ENCODE data around the gene RNF208. TPM values are rescaled to one million over a fixed set of nuclear protein-coding genes. Genes with fewer than 3 reads are reported as not detected.

Gene RNF208
- polyA plus RNA-seq, 3 donors, result 1.5 TPM; not detected in 2

GRCh38 chr9:137266585-137267453 lies 44.8 kb upstream of the RNF208 start:
- H4K20me1 ChIP-seq (ENCODE audit: insufficient read depth, low read length), result peaks cover 43% of the 10 kb centered on the region
- H3K4me2 ChIP-seq (replicated peaks; ENCODE audit: extremely low read depth, low read length, poor library complexity, severe bottlenecking), result no peak overlapping the region
- H3K9me3 ChIP-seq (replicated peaks in 1 of 2; ENCODE audit: control insufficient read depth in 1 of 2, insufficient read depth in 1 of 2, low read length in 2 of 2), result no peaks in the 10 kb centered on the region
- peaks cover 41 to 75% of the 10 kb centered on the region in 2 donors for H3K36me3 ChIP-seq (replicated peaks in 1 of 2; ENCODE audit: control insufficient read depth in 1 of 2, insufficient read depth in 2 of 2, low read length in 2 of 2)
- Mint-ChIP-seq H3K27ac (peak overlapping the region in 1 of 7 donors; percentile 30), H3K4me1 (peaks cover 29% of the 10 kb centered on the region), H3K4me3 (no peak overlapping the region), H3K27me3 (ENCODE audit: low read depth in 3 of 3) (no peaks in the 10 kb centered on the region), H3K36me3 (peaks cover 42 to 84% of the 10 kb centered on the region in 2 donors), H3K9me3 (peaks cover 0 to 2% (median 0%) of the 10 kb centered on the region in 7 donors)
- H3K9ac ChIP-seq (ENCODE audit: insufficient read depth, low read length, poor library complexity, severe bottlenecking), result no peak overlapping the region
- WGBS (ENCODE audit: insufficient coverage), result 92% methylated on average over 32 of the region's 34 CpGs
- H2AFZ ChIP-seq (ENCODE audit: insufficient read depth, low read depth, low read length, poor library complexity, severe bottlenecking), result no peak overlapping the region
- H3K79me2 ChIP-seq (ENCODE audit: insufficient read depth, low read length), result peaks cover 3% of the 10 kb centered on the region
- no peaks in the 10 kb centered on the region for H3K27me3 ChIP-seq (ENCODE audit: control insufficient read depth in 2 of 2, insufficient read depth in 2 of 2, low read length in 2 of 2)
- H3K4me1 ChIP-seq (ENCODE audit: control insufficient read depth in 1 of 2, insufficient read depth in 2 of 2, low read length in 2 of 2), result peaks cover 23 to 28% of the 10 kb centered on the region in 2 donors
- DNase-seq, result no peak
- peak overlapping the region in 1 of 2 donors; percentile 26 for H3K27ac ChIP-seq (ENCODE audit: low read depth in 1 of 2, low read length in 2 of 2)
- no peak overlapping the region for H3K4me3 ChIP-seq (replicated peaks in 1 of 3; ENCODE audit: low read depth in 2 of 3, low read length in 3 of 3)
- intact Hi-C loops (cut with micrococcal nuclease), result no loop called here
- TF ChIP-seq, protein P1, sequence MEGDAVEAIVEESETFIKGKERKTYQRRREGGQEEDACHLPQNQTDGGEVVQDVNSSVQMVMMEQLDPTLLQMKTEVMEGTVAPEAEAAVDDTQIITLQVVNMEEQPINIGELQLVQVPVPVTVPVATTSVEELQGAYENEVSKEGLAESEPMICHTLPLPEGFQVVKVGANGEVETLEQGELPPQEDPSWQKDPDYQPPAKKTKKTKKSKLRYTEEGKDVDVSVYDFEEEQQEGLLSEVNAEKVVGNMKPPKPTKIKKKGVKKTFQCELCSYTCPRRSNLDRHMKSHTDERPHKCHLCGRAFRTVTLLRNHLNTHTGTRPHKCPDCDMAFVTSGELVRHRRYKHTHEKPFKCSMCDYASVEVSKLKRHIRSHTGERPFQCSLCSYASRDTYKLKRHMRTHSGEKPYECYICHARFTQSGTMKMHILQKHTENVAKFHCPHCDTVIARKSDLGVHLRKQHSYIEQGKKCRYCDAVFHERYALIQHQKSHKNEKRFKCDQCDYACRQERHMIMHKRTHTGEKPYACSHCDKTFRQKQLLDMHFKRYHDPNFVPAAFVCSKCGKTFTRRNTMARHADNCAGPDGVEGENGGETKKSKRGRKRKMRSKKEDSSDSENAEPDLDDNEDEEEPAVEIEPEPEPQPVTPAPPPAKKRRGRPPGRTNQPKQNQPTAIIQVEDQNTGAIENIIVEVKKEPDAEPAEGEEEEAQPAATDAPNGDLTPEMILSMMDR (IDR thresholded peaks at IDR 0.05), result no peak

DNA sequence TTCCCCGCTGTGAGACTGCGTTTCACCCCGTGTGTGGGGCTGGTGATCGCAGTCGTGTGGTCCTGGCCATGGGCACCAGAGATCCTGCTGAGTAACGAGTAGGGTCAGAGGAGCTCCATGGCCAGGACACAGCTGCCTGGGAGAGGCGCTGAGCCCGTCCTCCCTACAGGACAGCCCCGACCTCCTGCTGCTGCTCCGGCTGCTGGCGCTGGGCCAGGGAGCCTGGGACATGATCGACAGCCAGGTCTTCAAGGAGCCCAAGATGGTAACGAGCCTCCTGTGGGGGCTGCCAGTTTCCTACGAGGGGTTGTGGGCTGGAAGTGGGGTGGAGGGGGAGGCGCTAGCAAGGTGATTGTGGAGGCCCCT lies 44.1 kb upstream of the RNF208 start:
- no peak overlapping the region for H3K27ac Mint-ChIP-seq
- H3K27me3 Mint-ChIP-seq (ENCODE audit: low read depth in 3 of 3), result no peaks in the 10 kb centered on the region
- Histone ChIP-seq H3K27me3 (ENCODE audit: control insufficient read depth in 2 of 2, insufficient read depth in 2 of 2, low read length in 2 of 2) (no peaks in the 10 kb centered on the region), H2AFZ (ENCODE audit: insufficient read depth, low read depth, low read length, poor library complexity, severe bottlenecking) (no peak overlapping the region), H3K27ac (ENCODE audit: low read depth in 1 of 2, low read length in 2 of 2) (no peak overlapping the region), H3K79me2 (ENCODE audit: insufficient read depth, low read length) (peaks cover 3% of the 10 kb centered on the region), H3K9ac (ENCODE audit: insufficient read depth, low read length, poor library complexity, severe bottlenecking) (no peak overlapping the region), H3K9me3 (replicated peaks in 1 of 2; ENCODE audit: control insufficient read depth in 1 of 2, insufficient read depth in 1 of 2, low read length in 2 of 2) (no peaks in the 10 kb centered on the region), H4K20me1 (ENCODE audit: insufficient read depth, low read length) (peaks cover 41% of the 10 kb centered on the region), H3K4me1 (ENCODE audit: control insufficient read depth in 1 of 2, insufficient read depth in 2 of 2, low read length in 2 of 2) (peaks cover 23 to 28% of the 10 kb centered on the region in 2 donors), H3K4me2 (replicated peaks; ENCODE audit: extremely low read depth, low read length, poor library complexity, severe bottlenecking) (no peak overlapping the region), H3K36me3 (replicated peaks in 1 of 2; ENCODE audit: control insufficient read depth in 1 of 2, insufficient read depth in 2 of 2, low read length in 2 of 2) (peaks cover 41 to 72% of the 10 kb centered on the region in 2 donors), H3K4me3 (replicated peaks in 1 of 3; ENCODE audit: low read depth in 2 of 3, low read length in 3 of 3) (no peak overlapping the region)
- H3K4me1 Mint-ChIP-seq, result peaks cover 25% of the 10 kb centered on the region
- no peak for DNase-seq
- WGBS (ENCODE audit: insufficient coverage), result 98% methylated on average over 13 of the region's 15 CpGs
- peaks cover 0 to 5% (median 0%) of the 10 kb centered on the region in 7 donors for H3K9me3 Mint-ChIP-seq
- no peak overlapping the region for H3K4me3 Mint-ChIP-seq
- intact Hi-C loops (cut with micrococcal nuclease), result no loop called here
- TF ChIP-seq, protein P1 (IDR thresholded peaks at IDR 0.05), result no peak
- H3K36me3 Mint-ChIP-seq, result peaks cover 43 to 84% of the 10 kb centered on the region in 2 donors
